Calu3 (cell line): Measurements from ENCODE around the gene LIG4. TPM values are rescaled to one million over a fixed set of nuclear protein-coding genes. Genes with fewer than 3 reads are reported as not detected.

Experiments used
- BruUV-seq: library from RNA; stranded (reverse); fragments of 400-500 nt; replicated peaks from 2 replicates; lab custom pipeline; 2021; lab: Mats Ljungman, UMichigan
- CTCF ChIA-PET: fragments of 300-600 bp; sonication (Branson Sonifier 250); formaldehyde crosslinking; loops from one replicate; lab custom pipeline; 2022; ENCODE audit warnings: antibody characterized with exemption; lab: Charles Lee
- DNase-seq: peaks from one replicate; pipeline ENCODE4 v3.0.0; 2022
- H3K27ac Mint-ChIP-seq: one replicate; pipeline ENCODE4 v1.8.0; 2022; ENCODE audit warnings: mixed read lengths; ENCODE audit not compliant: unreplicated experiment
- H3K27me3 Mint-ChIP-seq: one replicate; pipeline ENCODE4 v1.8.0; 2022; ENCODE audit warnings: mixed read lengths; ENCODE audit not compliant: unreplicated experiment
- H3K36me3 Mint-ChIP-seq: one replicate; pipeline ENCODE4 v1.8.0; 2022; ENCODE audit warnings: mild to moderate bottlenecking, moderate library complexity, mixed read lengths; ENCODE audit not compliant: insufficient read depth, unreplicated experiment
- H3K4me1 Mint-ChIP-seq: one replicate; pipeline ENCODE4 v1.8.0; 2022; ENCODE audit warnings: mild to moderate bottlenecking, low read depth, mixed read lengths; ENCODE audit not compliant: unreplicated experiment
- H3K4me3 Mint-ChIP-seq: one replicate; pipeline ENCODE4 v1.8.0; 2022; ENCODE audit warnings: mild to moderate bottlenecking, low read depth, moderate library complexity, mixed read lengths; ENCODE audit not compliant: unreplicated experiment
- H3K9me3 Mint-ChIP-seq: one replicate; pipeline ENCODE4 v1.8.0; 2022; ENCODE audit warnings: low read depth, mixed read lengths; ENCODE audit not compliant: unreplicated experiment
- CTCF ChIP-seq: fragments of 200-600 bp; IDR thresholded peaks from one replicate; pipeline ENCODE4 v1.8.0; 2022; ENCODE audit warnings: antibody characterized with exemption; ENCODE audit not compliant: unreplicated experiment
- intact Hi-C: fragments of 100-400 bp; cut with micrococcal nuclease; formaldehyde crosslinking; loops from one replicate; pipeline ENCODE4 v1.10.0; 2022; ENCODE audit not compliant: unreplicated experiment
- total RNA-seq: library from RNA; stranded (reverse); gene quantifications from 2 replicates; pipeline ENCODE4 v1.2.3, GENCODE V29; 2022

Gene LIG4
- total RNA-seq, 1 experiment from 2014 or later: 2.7 TPM

GRCh38 chr13:108166078-108166477 is 49.3 kb downstream of the LIG4 start:
- DNase-seq: no peak
- CTCF ChIA-PET: interaction anchor here (0.6 kb wide), 1 partner anchor 27 kb away, joined by 5 read pairs; no protein-coding TSS in a partner anchor
- no peaks in the 10 kb centered on the region for H3K4me1 Mint-ChIP-seq
- no peaks in the 10 kb centered on the region for H3K27me3 Mint-ChIP-seq
- BruUV-seq: no TSS peak
- no peaks in the 10 kb centered on the region for H3K9me3 Mint-ChIP-seq
- no peaks in the 10 kb centered on the region for H3K36me3 Mint-ChIP-seq
- no peak overlapping the region for H3K27ac Mint-ChIP-seq
- H3K4me3 Mint-ChIP-seq: no peak overlapping the region
- intact Hi-C loops: no loop called here
- no peak for TF ChIP-seq CTCF

GRCh38 chr13:108158746-108159145 is 56.6 kb downstream of the LIG4 start:
- Mint-ChIP-seq H3K9me3 (no peaks in the 10 kb centered on the region), H3K27ac (no peak overlapping the region), H3K27me3 (no peaks in the 10 kb centered on the region), H3K4me3 (no peak overlapping the region), H3K4me1 (peaks cover 10% of the 10 kb centered on the region), H3K36me3 (no peaks in the 10 kb centered on the region)
- TF ChIP-seq CTCF: no peak
- intact Hi-C loops: no loop called here
- BruUV-seq: no TSS peak
- CTCF ChIA-PET: no interaction called here
- no peak for DNase-seq

Other genes with a start within 250 kb of the LIG4 start
- gene ABHD13, start 2.9 kb upstream of the LIG4 start, total RNA-seq: 3.2 and 3.4 TPM in 2 replicates
- 0.97 and 1.8 TPM in 2 replicates for gene TNFSF13B, start 54.2 kb upstream of the LIG4 start, total RNA-seq